OCI-LY7 (cell line): ENCODE results near the gene ZNF827.

ENCODE experiments used
- EZH2phosphoT487 ChIP-seq: fragments of 200-600 bp; sonication (generic); IDR thresholded peaks from 2 replicates; pipeline ENCODE4 v1.6.1; 2018; ENCODE audit warnings: low read depth, borderline replicate concordance, mild to moderate bottlenecking, mixed run types, antibody characterized with exemption, low read length, moderate library complexity, mixed read lengths
- TF ChIP-seq, protein P1 (sequence below): fragments of 200-600 bp; sonication (generic); conservative IDR thresholded peaks from 2 replicates; pipeline ENCODE4 v1.5.1; 2014; ENCODE audit warnings: mild to moderate bottlenecking, antibody characterized with exemption, low read length, moderate library complexity, mixed read lengths

DNA sequence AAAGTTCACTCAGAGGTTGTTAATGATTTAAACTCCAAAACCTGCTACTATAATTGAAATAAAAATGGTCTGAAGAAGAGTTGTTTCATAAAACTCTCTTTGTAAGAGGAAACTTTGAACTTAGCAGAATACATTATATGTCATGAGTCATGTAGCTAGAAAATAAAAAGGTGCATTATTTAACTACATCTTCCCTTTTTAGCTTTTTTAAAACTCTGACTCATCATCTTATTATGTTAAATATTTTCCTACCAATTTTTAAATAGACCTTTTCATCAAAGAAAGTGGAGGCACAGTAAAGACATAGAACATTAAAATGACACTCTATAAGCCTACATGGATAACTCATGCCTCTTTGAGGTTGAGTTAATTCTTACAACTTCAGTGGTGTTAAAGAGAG is 1.2 kb upstream of the ZNF827 start:
- TF ChIP-seq, protein P1, sequence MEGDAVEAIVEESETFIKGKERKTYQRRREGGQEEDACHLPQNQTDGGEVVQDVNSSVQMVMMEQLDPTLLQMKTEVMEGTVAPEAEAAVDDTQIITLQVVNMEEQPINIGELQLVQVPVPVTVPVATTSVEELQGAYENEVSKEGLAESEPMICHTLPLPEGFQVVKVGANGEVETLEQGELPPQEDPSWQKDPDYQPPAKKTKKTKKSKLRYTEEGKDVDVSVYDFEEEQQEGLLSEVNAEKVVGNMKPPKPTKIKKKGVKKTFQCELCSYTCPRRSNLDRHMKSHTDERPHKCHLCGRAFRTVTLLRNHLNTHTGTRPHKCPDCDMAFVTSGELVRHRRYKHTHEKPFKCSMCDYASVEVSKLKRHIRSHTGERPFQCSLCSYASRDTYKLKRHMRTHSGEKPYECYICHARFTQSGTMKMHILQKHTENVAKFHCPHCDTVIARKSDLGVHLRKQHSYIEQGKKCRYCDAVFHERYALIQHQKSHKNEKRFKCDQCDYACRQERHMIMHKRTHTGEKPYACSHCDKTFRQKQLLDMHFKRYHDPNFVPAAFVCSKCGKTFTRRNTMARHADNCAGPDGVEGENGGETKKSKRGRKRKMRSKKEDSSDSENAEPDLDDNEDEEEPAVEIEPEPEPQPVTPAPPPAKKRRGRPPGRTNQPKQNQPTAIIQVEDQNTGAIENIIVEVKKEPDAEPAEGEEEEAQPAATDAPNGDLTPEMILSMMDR, result no peak
- no peak for TF ChIP-seq EZH2phosphoT487
